ENCODE measurements around the gene ZFPL1.

ZFPL1 gene

DNA sequence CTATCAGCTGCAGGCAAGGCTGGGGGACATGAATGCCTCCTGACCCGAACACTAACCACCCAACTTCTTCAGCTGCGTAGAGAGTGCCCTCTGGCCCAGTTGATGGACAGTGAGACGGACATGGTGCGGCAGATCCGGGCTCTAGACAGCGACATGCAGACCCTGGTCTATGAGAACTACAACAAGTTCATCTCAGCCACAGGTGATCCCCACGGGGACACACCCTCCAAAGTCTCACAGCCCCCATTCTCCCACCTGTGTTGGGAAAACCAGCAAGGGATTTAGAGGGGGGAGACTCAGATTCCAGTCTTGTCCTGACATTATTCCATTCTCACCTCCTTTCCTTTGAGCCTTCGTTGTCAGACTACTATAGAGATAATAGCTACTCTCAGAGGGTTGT lies 12.9 kb downstream of the ZFPL1 start:
- DNase-seq = no peak

DNA sequence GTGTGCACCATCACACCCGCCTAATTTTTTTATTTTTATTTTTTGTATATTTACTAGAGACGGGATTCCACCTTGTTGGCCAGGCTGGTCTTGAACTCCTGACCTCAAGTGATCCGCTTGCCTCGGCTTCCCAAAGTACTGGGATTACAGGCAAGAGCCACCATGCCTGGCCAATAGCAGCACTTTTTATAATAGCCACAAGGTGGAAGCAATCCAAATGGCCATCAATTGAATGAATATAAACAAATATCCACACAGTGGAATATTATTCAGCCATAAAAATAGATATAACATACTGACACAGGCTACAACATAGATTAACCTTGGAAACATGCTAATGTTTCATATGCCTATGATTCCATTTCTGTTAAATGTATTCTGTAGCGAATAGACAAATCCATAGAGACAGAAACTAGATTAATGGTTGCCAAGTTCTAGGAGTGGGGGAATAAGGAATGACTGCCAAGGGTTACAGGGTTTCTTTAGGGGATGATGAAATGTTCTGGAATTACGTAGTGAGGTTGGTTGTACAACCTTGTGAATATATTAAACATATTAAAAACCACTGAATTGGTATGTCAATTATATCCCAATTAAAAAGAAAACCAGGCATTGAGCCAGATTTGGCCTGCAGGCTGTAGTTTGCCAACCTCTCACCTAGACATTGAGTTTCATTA lies 16.8 kb downstream of the ZFPL1 start:
- DNase-seq = no peak

DNA sequence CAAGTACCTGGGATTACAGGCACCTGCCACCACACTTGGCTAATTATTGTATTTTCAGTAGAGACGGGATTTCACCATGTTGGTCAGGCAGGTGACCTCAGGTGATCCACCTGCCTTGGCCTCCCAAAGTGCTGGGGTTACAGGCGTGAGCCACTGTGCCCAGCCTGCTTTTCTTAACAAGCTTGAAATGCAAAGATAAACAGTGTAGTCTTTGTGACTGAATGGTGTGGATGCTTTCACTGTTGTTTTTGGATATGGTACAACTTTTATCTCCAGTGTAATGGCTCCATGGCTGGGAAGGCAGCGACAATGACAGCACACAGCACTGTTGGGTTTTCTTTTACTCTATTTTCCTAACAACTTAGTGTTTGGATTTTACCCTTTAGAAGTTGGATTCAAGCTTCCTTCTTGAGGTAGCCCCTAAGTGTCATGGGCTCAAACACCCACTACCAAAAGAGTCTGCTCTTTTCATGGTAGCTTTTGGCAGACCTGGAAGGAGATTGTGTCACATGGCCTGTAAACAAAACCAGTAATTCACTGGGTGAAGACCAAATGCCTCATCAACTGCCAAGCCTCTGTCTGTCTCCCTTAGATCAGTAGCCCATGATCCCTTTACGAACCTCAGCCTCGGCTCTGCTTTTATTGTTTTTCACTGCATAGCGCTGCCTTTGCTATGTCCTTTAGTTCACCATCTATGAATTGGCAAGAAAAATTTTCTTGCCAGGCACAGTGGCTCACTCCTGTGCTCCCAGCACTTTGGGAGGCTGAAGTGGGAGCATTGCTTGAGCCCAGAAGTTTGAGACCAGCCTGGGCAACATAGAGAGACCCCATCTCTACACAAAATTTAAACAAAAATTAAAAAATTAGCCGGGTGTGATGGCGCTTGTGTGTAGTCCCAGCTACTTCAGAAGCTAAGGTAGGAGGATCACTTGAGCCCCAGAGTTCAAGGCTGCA lies 18.4 kb downstream of the ZFPL1 start:
- DNase-seq = no peak

DNA sequence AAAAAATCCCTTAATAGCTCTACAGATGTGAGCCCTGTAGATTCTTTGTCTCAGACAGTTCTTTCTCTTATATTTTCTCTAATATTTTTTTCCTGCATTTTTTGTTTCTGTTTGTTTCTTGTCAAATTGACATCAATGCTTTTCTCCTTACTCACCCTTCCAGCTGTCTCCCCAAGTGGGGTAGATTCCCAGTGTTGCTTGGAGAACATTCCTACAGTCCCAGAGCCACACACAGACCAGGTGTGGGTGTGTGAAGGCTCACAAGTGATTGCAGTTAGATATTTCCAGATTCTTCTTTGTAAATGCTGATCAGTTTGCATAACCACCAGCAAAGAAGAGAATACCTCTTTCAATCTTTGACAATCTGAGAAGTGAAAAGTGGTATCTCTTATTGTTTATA lies 19.5 kb downstream of the ZFPL1 start:
- no peak for DNase-seq

DNA sequence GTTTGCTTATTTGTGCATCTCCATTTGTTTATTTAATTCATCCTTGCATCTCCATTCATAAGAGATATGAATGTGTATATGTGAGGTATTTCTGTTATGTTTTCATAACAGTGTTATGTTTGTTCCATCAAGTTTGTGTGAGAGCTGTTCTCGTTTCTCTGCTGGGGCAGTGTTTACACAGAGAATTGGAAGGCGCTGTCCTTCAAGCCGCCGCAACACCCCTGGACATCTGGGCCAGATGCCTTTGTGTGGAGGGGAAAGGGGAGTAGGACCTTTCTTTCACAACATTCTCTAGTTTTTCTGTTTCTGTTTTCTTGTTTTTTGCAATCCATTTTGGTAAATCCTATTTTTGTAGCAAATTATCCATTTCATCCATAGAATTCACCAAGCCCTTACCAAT lies 20.6 kb downstream of the ZFPL1 start:
- DNase-seq = no peak

DNA sequence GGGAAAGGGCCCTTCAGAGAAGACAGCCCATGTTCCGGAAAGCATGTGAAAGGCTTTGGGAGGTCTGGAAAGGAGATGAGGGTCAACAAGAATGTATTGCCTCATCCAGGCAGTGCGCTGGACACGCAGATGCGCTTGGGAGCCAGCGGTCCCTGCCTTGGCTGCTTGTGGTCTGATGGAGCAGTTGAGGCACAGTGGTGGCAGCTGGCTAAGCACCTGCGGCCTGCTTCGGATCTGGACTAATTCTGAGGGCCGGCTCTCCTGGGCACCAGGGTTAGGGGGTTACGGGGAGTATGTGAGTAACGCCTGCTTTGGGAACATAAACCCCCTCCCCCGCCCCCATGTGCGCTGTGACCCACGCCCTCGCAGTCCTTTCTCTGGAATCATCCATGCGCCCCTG lies 23.1 kb downstream of the ZFPL1 start:
- DNase-seq = no peak

DNA sequence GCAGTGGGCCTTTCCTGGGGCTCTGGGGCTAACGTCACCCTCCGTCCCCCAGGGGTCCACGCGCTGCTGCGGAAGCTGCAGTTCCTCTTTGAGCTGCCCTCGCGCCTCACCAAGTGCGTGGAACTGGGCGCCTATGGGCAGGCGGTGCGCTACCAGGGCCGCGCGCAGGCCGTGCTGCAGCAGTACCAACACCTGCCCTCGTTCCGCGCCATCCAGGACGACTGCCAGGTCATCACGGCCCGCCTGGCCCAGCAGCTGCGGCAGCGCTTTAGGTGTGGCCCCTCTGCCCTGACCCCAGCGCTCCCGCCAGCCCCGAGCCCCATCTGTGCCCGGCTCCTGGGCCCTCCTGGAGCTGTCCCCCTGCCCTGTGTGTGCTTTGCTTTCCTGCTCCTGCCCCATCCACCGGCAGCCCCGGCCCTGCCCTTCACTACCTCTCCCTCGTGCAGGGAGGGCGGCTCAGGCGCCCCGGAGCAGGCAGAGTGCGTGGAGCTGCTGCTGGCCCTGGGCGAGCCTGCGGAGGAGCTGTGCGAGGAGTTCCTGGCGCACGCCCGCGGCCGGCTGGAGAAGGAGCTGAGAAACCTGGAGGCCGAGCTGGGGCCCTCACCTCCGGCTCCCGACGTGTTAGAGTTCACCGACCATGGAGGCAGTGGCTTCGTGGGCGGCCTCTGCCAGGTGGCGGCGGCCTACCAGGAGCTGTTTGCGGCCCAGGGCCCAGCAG lies 23.9 kb downstream of the ZFPL1 start:
- no peak for DNase-seq

DNA sequence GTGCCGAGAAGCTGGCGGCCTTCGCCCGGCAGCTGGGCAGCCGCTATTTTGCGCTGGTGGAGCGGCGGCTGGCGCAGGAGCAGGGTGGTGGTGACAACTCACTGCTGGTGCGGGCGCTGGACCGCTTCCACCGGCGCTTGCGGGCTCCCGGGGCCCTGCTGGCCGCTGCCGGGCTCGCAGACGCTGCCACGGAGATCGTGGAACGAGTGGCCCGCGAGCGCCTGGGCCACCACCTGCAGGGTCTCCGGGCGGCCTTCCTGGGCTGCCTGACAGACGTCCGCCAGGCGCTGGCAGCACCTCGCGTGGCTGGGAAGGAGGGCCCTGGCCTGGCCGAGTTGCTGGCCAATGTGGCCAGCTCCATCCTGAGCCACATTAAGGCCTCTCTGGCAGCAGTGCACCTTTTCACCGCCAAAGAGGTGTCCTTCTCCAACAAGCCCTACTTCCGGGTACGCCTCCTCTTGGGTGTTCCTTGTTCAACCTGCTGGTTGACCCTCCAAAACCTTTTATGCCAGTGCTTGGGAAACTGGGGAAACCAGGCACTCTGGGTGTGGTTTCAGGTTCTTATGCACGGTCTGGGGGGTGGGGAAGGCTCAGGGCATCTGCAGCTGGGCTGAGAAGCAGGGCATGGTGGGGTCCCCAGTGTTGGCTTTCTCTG lies 24.6 kb downstream of the ZFPL1 start:
- no peak for DNase-seq

DNA sequence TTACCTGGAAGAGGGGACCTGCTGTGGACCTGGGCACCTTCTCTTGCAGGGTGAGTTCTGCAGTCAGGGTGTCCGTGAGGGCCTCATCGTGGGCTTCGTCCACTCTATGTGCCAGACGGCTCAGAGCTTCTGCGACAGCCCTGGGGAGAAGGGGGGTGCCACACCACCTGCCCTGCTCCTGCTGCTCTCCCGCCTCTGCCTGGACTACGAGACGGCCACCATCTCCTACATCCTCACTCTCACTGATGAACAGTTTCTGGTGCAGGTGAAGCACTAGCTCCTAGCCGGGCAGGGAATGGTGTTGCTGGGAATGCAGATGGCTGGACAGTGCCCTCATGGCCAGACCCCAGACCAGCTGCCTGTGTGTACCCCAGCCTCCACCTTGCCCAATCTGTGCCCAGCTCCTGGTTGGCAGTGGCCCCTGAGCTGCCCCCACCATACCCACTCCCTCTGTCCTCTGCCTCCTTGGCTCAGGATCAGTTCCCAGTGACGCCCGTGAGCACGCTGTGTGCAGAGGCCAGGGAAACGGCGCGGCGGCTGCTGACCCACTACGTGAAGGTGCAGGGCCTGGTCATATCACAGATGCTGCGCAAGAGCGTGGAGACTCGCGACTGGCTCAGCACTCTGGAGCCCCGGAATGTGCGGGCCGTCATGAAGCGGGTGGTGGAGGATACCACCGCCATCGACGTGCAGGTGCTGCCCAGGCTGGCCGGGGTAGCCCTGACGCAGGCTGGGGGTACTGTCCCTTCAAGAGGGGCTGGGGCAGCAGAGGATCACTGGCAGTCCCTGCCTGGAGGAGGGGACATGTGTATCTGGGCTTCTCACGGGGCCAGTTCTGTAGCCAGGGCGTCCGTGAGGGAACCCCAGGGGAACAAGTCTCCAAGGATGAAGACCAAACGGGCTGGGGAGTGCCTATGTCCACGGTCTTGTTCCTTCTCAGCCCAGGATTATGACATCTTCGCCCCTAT lies 25.5 kb downstream of the ZFPL1 start:
- no peak for DNase-seq

DNA sequence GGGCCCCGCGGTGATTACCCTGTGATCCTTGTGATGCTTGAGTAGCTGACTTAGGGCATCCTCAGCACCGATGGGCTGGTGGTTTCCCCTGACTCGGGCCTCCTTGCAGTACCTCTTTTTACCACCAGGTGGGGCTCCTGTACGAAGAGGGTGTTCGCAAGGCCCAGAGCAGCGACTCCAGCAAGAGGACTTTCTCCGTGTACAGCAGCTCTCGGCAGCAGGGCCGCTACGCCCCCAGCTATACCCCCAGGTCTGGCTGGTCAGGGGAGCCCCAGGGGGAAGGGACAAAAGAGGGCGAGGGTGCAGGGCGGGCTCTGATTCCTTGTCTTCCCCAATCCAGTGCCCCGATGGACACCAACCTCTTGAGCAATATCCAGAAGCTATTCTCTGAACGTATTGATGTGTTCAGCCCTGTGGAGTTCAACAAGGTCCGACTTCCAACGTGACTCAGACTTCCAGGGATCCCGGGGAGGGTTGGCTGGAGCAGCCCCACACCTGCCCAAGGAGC lies 26.4 kb downstream of the ZFPL1 start:
- DNase-seq = peak; percentile 39

DNA sequence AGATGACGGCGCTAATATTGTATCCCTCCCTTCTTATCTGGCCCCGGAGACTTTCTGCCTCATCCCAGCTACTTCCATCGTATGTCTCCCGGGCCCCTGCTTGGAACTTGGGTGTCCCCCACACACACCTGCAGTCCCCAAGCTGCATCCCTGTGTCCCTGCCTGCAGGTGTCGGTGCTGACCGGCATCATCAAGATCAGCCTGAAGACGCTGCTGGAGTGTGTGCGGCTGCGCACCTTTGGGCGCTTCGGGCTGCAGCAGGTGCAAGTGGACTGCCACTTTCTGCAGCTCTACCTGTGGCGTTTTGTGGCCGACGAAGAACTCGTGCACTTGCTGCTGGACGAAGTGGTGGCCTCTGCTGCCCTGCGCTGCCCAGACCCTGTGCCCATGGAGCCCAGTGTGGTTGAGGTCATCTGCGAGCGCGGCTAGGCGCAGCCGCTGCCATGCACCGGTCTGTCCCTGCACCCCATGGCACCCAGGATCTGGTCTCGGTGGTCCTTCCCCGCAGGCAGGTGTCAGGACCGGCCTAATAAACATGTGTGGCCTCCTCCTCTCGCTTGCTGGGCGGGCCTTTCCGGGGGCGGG lies 27.2 kb downstream of the ZFPL1 start:
- DNase-seq = no peak

DNA sequence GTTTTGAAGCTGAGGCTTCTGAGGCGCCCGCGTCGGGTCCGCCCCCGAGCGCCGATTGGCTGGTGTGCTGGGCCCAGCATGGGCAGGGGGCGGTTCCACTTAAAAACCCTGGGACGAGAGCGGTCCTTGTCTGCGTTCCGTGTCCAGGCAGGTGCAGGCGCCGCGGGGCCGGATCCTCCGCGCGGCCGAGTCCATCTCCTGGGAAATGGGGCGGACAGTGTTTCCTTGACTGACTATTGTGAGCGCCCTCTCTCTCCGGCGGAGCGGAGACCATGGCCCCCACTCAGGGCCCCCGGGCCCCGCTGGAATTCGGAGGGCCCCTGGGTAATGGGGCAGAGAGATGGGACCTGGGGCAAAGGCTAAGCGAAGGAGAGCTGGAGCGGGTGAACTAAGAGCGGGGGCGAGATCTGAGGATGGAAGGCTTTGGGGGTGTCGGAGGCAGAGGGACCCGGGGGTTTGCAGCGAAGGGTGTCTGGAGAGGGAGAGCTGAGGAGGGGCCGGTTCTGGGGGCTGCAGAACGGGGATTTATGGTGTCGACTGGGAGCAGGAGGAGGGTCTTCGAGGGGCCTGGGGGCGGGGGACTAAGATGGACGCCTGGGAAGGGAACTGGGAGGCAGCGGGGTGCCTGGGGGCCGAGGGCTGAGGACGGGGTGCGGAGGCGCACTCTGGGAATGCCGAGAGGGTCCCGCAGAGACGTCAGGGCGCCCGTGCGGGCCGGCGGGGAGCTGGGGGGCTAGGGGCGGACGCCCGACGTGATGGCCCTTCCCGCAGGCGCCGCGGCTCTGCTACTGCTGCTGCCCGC lies 27.9 kb downstream of the ZFPL1 start, which contains the start of gene TM7SF2:
TSS of gene TM7SF2 (plus strand) at position 129 of the 802 bp plus-strand sequence. CDS start at position 273, 144 bp downstream.
- peak; percentile 89 for DNase-seq

DNA sequence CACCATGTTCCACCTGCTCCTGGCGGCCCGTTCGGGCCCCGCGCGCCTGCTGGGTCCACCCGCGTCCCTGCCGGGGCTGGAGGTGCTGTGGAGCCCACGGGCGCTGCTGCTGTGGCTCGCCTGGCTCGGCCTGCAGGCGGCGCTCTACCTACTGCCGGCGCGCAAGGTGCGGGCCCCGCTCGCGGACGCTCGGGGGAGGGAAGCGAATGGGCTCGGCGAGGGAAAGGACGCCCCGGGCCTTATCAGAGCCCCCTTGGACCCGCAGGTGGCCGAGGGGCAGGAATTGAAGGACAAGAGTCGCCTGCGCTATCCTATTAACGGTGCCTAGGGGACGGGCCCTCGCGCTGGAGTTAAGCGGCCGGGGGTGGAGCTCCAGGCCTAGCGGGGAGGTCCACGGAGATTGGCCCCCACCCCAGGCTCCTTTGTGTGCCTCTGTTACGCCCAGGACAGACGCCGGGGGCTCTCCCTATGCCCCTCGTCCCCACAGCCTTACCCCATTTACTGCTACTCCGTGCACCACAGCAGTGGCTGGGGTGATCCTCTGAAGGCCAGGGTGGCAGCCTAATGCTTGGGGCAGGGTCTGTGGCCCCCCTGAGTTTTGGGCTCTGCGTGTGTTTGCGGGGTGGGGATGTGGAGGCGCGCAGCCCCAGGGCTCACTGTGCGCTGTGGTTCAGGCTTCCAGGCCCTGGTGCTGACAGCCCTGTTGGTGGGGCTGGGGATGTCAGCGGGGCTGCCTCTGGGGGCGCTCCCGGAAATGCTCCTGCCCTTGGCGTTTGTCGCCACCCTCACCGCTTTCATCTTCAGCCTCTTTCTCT lies 28.7 kb downstream of the ZFPL1 start:
- no peak for DNase-seq

DNA sequence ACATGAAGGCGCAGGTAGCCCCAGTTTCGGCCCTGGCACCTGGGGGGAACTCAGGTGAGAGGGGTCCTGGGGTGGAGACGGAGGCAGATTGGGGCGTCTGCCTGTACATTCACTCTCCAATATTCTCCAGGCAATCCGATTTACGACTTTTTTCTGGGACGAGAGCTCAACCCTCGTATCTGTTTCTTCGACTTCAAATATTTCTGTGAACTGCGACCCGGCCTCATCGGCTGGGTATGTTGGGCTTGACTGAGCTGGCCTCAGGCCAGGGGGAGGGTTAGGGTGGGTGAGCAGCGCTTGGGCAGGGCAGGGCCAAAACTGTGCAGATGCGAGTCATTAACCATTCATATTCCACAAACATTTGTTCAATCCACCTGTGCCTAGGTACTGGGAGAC lies 29.3 kb downstream of the ZFPL1 start:
- no peak for DNase-seq

DNA sequence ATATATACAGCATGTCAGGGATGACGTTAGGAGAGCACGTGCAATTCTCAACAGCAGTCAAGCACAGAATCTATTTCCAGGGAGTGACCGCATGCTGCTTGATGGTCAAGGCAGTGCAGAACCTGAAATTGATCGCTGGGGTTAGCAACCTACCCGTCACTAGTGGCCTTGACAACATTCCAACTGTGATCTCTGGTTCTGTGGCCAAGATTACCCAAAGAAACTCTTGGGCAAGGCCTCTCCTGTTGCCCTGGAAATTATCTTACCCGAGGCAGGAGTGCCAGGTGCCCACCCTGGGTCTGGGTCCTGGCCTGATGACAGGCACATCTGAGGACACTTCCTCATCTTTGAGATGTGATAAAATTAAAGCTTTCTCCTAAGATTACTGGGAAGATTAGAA lies 29.8 kb downstream of the ZFPL1 start:
- no peak for DNase-seq

DNA sequence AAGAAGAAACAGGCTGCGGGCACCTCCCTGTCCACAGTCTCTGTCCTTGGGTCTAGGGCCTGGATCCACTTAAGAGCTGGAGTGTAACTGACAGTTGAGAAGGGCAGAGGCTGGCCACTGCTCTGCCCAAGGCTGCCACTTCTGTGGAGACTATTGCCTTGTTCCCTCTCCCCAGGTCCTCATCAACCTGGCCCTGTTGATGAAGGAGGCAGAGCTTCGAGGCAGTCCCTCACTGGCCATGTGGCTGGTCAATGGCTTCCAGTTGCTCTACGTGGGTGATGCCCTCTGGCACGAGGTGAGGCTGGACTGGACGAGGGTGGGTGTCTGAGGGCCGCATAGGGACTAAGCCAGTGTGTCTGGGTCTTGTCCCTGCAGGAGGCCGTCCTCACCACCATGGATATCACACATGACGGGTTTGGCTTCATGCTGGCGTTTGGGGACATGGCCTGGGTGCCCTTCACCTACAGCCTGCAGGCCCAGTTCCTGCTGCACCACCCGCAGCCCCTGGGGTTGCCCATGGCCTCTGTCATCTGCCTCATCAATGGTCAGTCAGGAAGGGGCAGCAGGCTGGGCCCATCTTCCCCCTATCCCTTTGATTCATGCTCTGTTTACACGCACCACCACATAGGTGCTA lies 30.6 kb downstream of the ZFPL1 start:
- DNase-seq = no peak

DNA sequence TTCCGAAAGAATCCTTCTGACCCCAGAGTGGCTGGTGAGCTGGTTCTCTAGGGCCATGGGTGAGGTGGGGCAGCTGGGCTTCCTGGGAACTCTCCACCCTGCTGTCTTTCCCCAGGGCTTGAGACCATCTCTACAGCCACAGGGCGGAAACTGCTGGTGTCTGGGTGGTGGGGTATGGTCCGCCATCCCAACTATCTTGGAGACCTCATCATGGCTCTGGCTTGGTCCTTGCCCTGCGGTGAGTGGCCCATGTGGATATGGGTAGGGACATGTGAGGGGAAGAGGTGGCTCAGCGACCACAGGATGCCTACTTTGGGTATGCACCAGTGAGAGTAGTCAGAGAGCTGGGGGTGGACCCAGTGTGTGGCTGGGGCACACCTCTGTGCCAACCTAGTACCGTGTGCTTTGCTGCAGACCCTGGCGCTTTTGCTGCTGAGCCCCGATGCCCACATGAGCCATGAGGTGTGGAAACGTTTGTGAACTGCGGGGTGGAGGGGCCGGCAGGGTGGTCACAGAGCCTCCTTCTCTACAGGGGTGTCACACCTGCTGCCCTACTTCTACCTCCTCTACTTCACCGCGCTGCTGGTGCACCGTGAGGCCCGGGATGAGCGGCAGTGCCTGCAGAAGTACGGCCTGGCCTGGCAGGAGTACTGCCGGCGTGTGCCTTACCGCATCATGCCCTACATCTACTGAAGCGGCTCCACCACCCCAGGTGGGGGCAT lies 31.5 kb downstream of the ZFPL1 start:
- DNase-seq = no peak

All from SHP77 treated with DMSO at 0.1 percent for 48 hours (cell line).